ENCODE data around the gene PCOLCE2. TPM values are rescaled to one million over a fixed set of nuclear protein-coding genes. Genes with fewer than 3 reads are reported as not detected.

The PCOLCE2 gene
- total RNA-seq, 3 donors from 2014 or later (not counting 1 experiment from before 2014, with no cell fraction given) = not detected

DNA sequence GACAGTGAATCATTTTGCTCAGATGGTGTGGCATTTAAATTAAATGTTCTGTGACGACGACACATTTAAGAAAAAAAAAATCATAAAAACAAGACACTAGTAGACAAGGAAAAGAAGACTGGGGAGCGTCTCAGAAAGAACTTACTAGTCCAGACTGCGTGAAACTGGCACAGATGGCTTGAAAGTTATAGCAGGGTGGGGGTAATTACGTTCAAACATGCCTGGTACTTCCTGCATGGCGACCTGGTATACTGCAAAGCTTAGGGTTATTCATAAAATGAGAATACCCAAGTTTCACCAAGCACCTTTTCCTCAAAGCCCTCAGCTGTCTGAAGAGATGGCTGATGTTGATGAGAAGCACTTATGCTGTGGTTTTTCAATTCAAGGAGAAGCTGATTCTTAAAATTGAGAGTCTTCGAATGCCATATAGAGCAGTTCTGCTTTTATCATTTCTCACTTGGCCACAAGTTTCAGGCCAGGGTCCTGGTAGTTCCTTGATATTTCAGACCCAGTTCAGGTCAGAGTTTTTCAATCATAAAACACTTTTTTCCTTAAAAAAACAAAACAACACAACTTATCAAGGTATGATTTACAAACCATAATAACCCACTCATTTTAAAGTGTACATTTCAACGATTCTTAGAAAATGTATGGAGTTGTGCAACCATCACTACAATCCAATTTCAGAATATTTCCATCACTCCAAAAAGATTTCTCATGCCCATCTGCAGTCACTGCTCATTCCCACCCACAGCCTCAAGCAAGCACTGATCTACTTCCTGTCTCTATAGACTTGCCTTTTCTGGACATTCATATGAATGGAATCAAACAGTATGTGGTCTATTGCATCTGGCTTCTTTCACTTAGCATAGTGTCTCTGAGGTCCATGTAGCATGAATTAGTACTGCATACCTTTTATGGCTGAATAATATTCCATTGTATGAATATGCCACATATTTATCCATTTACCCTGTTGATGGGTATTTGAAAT, 24.7 kb downstream of the PCOLCE2 start:
- H3K27ac Mint-ChIP-seq = no peak overlapping the region

DNA sequence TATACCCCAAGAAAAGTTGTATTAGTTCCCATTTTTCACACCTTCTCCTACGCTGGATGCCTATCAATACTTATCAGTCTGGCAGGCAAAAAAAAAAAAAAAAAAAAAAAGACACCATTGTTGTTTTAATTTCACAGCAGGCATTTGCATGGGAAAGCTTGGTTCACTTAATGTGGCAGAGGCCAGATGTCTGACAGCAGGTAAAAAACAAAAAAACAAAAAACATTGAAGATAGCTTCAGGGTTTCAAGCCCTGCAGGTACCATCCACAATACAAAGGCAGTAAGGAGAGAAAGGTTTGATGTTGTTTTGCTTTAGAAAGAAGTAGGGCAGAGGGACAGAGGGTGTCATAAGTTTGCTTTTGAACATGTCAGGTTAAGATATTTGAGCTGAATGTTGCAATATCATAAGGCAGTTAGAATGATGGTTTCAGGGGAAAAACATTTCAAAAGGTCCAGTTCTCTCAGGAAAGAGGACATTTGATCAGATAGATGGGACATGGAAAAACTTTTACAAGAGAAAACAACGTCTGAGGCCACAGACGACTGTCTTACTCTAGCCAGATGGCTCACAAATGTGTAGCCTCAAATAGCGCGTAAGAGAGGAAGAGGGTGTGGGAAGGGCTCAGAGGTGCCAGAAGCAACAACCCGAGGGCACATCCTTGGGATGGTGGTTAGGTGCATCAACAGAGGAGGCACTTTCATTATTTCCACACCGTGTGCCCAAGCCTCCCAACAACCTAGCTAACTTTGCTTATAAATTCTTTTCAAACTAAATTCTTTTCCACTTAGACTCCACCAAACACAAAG, 25.7 kb downstream of the PCOLCE2 start:
- H3K4me1 Mint-ChIP-seq = peaks cover 0 to 7% of the 10 kb centered on the region in 2 donors
- Histone ChIP-seq H3K4me3 (ENCODE audit: low read length) (no peak overlapping the region), H3K36me3 (ENCODE audit: control insufficient read depth, insufficient read depth, low read length) (no peaks in the 10 kb centered on the region), H3K27me3 (ENCODE audit: control insufficient read depth, insufficient read depth, low read length) (no peaks in the 10 kb centered on the region), H3K27ac (ENCODE audit: low read length) (no peak overlapping the region), H3K4me1 (ENCODE audit: control insufficient read depth, insufficient read depth, low read length) (no peaks in the 10 kb centered on the region), H3K9me3 (ENCODE audit: control insufficient read depth, insufficient read depth, low read length) (no peaks in the 10 kb centered on the region)
- no peak for DNase-seq
- no peaks in the 10 kb centered on the region for H3K9me3 Mint-ChIP-seq
- intact Hi-C loops (cut with micrococcal nuclease) = no loop called here
- H3K27ac Mint-ChIP-seq = no peak overlapping the region
- peaks cover 27 to 35% of the 10 kb centered on the region in 2 donors for H3K27me3 Mint-ChIP-seq (ENCODE audit: low read depth in 2 of 2)
- H3K4me3 Mint-ChIP-seq = no peak overlapping the region
- no peaks in the 10 kb centered on the region for H3K36me3 Mint-ChIP-seq
- 32% methylated on average over 6 of the region's 7 CpGs for WGBS (ENCODE audit: insufficient coverage)
- peak in 1 of 3 donors; percentile 46 for ATAC-seq
- TF ChIP-seq, protein P1, sequence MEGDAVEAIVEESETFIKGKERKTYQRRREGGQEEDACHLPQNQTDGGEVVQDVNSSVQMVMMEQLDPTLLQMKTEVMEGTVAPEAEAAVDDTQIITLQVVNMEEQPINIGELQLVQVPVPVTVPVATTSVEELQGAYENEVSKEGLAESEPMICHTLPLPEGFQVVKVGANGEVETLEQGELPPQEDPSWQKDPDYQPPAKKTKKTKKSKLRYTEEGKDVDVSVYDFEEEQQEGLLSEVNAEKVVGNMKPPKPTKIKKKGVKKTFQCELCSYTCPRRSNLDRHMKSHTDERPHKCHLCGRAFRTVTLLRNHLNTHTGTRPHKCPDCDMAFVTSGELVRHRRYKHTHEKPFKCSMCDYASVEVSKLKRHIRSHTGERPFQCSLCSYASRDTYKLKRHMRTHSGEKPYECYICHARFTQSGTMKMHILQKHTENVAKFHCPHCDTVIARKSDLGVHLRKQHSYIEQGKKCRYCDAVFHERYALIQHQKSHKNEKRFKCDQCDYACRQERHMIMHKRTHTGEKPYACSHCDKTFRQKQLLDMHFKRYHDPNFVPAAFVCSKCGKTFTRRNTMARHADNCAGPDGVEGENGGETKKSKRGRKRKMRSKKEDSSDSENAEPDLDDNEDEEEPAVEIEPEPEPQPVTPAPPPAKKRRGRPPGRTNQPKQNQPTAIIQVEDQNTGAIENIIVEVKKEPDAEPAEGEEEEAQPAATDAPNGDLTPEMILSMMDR (IDR thresholded peaks at IDR 0.05) = no peak

More for the DNA sequence above, 24.7 kb downstream of the PCOLCE2 start:
- intact Hi-C loops (cut with micrococcal nuclease) = no loop called here
- Mint-ChIP-seq H3K9me3 (no peaks in the 10 kb centered on the region), H3K4me3 (no peak overlapping the region), H3K36me3 (no peaks in the 10 kb centered on the region), H3K4me1 (peaks cover 0 to 7% of the 10 kb centered on the region in 2 donors), H3K27me3 (ENCODE audit: low read depth in 2 of 2) (peaks cover 27 to 35% of the 10 kb centered on the region in 2 donors)
- H3K36me3 ChIP-seq (ENCODE audit: control insufficient read depth, insufficient read depth, low read length) = no peaks in the 10 kb centered on the region
- no peak overlapping the region for H3K27ac ChIP-seq (ENCODE audit: low read length)
- H3K4me1 ChIP-seq (ENCODE audit: control insufficient read depth, insufficient read depth, low read length) = no peaks in the 10 kb centered on the region
- no peak for DNase-seq
- H3K9me3 ChIP-seq (ENCODE audit: control insufficient read depth, insufficient read depth, low read length) = no peaks in the 10 kb centered on the region
- no peak overlapping the region for H3K4me3 ChIP-seq (ENCODE audit: low read length)
- H3K27me3 ChIP-seq (ENCODE audit: control insufficient read depth, insufficient read depth, low read length) = no peaks in the 10 kb centered on the region
- ATAC-seq = no peak
- WGBS (ENCODE audit: insufficient coverage) = 74% methylated on average over 6 of the region's 8 CpGs
- TF ChIP-seq, protein P1 (IDR thresholded peaks at IDR 0.05) = no peak

DNA sequence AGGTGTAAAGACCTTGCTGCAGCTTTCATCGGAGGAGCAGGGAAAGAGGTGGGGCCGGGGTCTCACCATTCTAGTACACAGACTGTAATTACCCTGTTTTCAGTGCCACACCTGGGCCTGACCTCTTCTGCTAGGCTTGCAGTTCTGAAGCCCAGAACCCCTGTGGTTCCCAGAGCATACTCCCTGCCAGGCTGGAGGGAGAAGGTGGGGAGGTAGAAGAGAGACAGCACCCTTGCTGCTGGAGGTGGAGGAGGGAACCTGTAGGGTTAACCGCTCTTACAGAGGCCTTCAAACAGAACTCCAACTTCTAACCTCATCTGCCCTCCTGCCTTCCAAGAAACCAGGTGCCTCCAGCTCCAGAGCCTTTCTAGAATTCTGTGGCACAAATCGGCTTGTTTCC, 27.0 kb downstream of the PCOLCE2 start:
- Mint-ChIP-seq H3K4me1 (peaks cover 0 to 7% of the 10 kb centered on the region in 2 donors), H3K36me3 (no peaks in the 10 kb centered on the region), H3K27ac (no peak overlapping the region), H3K9me3 (no peaks in the 10 kb centered on the region), H3K4me3 (no peak overlapping the region), H3K27me3 (ENCODE audit: low read depth in 2 of 2) (peaks cover 27 to 35% of the 10 kb centered on the region in 2 donors)
- Histone ChIP-seq H3K9me3 (ENCODE audit: control insufficient read depth, insufficient read depth, low read length) (no peaks in the 10 kb centered on the region), H3K4me3 (ENCODE audit: low read length) (no peak overlapping the region), H3K27me3 (ENCODE audit: control insufficient read depth, insufficient read depth, low read length) (no peaks in the 10 kb centered on the region), H3K27ac (ENCODE audit: low read length) (no peak overlapping the region), H3K4me1 (ENCODE audit: control insufficient read depth, insufficient read depth, low read length) (no peaks in the 10 kb centered on the region), H3K36me3 (ENCODE audit: control insufficient read depth, insufficient read depth, low read length) (no peaks in the 10 kb centered on the region)
- WGBS (ENCODE audit: insufficient coverage) = 94% methylated on average over 4 of the region's 4 CpGs
- TF ChIP-seq, protein P1 (IDR thresholded peaks at IDR 0.05) = no peak
- ATAC-seq = no peak
- DNase-seq = no peak
- intact Hi-C loops (cut with micrococcal nuclease) = no loop called here

All from natural killer cell (primary cell).